ENCODE measurements around the gene TNFSF9.

DNA sequence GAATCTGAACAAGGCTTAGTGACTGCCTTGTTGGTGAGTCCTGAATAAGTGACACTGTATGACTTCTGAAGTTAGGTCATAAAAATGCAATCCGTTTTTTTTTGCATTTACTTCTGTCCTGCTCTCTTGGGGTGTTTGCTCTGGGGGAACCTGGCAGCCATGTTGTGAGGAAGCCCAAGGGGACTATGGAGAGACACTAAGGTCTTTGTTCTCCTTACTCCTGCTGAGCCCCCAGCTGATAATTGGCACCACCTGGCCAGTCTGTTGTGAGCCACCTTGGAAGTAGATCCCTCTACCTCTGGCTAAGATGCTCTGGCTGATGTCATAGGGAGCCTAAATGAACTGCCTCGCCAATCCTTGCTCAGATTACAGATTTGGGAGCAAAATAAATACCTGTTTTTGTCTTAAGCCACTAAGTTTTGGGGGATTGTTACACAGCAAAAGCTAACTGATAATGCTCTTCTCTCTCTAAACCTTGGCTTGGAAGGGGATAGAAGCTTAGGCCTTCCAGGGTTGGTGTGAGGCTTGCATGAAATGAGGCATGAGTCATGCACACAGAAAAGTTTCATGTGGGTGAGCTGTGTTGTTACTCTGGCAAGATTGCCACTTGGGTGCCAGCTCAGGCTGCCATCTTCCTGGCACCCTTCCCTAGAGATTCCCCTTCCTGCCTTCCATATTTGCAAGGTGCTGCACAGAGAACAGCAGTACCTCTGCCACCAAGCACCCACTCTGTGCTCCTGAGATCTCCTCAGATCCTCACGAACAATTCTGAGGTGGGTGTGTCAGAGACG lies 38.8 kb upstream of the TNFSF9 start:
- TF ChIP-seq CTCF (IDR thresholded peaks at IDR 0.05) (no peak), POLR2A (IDR thresholded peaks at IDR 0.05) (no peak)

Measured in Peyer's patch (tissue), 4 donors.